DOHH2 (cell line): ENCODE data around the gene CA5A.

ENCODE experiments used
- EZH2phosphoT487 ChIP-seq: fragments of 200-600 bp; sonication (generic); IDR thresholded peaks from 2 replicates; pipeline ENCODE4 v1.6.1; 2017; ENCODE audit warnings: borderline replicate concordance, mild to moderate bottlenecking, antibody characterized with exemption, low read length, moderate library complexity, mixed read lengths
- TF ChIP-seq, protein P1 (sequence below): fragments of 200-600 bp; sonication (generic); IDR thresholded peaks from one replicate; pipeline ENCODE4 v1.5.1; 2014; ENCODE audit warnings: antibody characterized with exemption, mild to moderate bottlenecking, low read depth, low read length; ENCODE audit not compliant: poor library complexity, severe bottlenecking

DNA sequence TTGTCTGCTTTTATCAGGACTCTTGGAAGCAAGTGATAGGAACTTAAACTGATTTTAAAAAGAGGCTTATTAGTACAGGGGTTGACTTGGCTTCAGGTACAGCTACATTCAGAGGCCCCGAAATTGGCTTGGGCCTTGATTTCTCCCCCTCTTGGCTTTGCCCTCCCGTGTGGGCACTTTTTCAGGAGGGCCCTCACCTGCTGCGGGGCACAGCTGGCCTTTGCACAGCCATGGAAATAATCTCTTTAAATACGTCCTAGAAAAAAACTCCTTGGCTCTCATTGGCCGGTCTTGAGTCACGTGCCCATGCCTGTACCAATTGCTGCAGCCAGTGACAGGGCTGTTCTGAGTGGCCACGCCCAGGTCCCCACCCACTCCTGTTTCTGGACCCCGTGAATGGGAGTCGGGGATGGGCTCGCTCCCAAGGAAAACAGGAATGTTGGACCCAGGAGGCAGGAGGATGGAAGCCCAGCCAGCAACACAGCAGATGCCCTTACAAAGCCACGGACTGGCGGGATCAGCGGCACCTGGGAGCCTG is 15.0 kb downstream of the CA5A start:
- TF ChIP-seq EZH2phosphoT487 = no peak
- TF ChIP-seq, protein P1, sequence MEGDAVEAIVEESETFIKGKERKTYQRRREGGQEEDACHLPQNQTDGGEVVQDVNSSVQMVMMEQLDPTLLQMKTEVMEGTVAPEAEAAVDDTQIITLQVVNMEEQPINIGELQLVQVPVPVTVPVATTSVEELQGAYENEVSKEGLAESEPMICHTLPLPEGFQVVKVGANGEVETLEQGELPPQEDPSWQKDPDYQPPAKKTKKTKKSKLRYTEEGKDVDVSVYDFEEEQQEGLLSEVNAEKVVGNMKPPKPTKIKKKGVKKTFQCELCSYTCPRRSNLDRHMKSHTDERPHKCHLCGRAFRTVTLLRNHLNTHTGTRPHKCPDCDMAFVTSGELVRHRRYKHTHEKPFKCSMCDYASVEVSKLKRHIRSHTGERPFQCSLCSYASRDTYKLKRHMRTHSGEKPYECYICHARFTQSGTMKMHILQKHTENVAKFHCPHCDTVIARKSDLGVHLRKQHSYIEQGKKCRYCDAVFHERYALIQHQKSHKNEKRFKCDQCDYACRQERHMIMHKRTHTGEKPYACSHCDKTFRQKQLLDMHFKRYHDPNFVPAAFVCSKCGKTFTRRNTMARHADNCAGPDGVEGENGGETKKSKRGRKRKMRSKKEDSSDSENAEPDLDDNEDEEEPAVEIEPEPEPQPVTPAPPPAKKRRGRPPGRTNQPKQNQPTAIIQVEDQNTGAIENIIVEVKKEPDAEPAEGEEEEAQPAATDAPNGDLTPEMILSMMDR = no peak
